ENCODE data around the gene BRMS1. TPM values are rescaled to one million over a fixed set of nuclear protein-coding genes. Genes with fewer than 3 reads are reported as not detected.
"Not testable (repeated sequence)": the region's sequence is repeated elsewhere in the genome, so short reads cannot be mapped to it uniquely, and the experiment has no call there.

Gene BRMS1
- total RNA-seq, 1 donor from 2014 or later = 45.9 TPM

DNA sequence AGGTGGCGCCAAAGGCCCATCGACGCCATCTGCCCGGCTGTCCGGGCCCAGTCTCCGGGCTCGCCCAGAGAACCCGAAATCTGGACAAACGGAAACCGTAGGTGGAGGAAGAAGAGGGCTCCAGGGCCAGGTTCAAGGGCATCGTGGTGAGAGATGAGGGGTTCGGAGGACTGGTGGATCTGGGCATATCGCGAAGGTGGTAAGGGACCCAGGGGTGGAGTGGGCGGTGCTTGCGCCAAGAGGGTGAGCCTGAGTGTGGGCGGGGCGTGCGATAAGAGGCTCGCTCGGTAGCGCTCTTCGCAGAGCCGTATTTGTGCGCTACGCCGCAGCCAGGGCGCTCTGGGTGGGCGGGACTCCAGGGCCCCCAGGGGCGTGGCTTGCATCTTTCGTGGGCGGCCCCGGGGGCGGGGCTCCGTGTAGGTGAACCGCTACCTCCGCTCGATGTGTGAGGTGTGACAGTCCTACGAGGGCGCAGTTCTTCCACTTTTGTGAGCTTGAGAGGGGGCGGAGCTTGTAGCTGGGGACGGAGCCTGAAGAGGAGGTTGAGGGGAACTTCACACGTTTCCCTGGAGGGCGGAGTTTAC is 32.8 kb downstream of the BRMS1 start:
- DNase-seq (ENCODE audit: low read depth) = peak; percentile 92

DNA sequence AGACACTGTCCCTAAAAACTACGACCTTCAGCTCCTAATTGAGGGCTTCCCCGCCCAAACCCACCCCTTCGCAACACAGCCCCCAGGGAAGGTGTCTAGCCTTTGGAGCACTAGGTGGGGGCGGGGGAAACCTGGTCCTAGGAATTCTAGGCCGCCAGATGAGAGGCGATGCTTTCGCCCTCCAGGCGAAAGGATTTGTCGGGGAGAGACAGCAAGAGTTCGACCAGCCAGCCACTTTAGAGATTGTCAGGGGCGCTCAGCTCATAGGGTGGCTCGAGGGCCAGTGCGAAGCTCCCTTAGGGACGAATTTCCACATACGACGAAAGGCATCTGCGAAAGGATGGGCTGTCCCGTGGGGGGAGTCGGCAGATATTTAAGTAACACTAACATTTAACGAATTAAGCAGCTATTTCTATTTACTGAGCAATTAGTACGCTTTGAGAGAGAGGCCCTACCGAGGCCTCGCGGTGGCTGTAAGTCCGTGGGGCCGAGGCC is 33.4 kb downstream of the BRMS1 start:
- no peak for DNase-seq (ENCODE audit: low read depth)

DNA sequence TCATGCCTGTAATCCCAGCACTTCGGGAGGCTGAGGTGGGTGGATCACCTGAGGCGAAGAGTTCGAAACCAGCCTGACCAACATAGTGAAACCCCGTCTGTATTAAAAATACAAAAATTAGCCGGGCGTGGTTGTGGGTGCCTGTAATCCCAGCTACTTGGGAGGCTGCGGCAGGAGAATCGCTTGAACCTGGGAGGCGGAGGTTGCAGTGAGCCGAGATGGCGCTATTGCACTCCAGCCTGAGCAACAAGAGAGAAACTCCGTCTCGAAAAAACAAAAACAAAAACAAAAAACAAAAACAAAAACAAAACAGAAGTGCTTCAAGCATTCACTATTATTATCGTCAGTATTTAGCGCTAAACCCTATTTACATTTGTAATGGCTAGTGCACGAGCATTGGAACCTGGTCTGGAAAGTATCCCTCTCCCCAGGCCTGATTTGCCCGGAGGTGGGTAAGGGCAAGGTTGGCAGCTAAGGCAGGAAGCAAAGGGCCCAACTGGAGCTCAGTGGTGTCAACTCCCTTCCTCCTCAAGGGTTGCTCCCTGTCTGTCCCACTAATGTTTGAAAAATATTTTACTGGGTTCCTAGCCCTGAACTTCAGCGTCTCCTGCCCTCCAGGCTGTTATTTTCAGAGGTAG is 34.0 kb downstream of the BRMS1 start:
- not testable (repeated sequence) for DNase-seq (ENCODE audit: low read depth)

DNA sequence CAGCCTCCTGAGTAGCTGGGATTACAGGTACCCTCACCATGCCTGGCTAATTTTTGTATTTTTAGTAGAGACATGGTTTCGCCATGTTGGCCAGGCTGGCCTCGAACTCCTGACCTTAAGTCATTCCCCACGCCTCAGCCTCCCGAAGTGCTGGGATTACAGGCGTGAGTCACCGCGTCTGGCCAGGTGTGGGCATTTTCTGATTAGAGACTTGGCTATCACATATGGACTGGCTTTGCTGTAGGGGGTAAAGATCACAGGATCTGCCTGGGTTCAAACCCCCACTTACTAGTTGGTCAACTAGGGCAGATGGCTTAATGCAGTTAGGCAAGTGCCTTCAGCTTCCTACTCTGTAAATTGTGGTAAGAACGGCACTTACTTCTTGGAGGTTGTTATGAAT is 34.6 kb downstream of the BRMS1 start:
- DNase-seq (ENCODE audit: low read depth) = no peak

DNA sequence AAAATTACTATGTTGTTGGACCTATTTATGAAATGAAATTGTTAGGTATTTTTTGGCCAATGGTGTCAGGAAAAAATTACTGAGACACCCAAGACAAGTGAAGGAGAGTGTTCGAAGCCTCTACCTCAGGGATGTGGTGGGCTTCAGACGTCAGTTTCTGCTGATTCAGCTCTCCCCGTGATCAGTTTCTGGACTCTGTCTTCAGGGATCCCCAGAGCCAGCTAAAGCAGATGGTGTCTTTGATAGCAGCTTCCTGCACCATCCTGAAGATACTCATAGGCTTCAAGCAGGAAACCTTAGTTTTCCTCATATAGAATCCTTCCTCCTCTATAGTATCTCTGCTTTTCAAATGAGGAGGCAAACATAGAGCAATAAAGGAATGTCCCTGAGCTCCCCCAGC is 35.4 kb downstream of the BRMS1 start:
- DNase-seq (ENCODE audit: low read depth) = no peak

DNA sequence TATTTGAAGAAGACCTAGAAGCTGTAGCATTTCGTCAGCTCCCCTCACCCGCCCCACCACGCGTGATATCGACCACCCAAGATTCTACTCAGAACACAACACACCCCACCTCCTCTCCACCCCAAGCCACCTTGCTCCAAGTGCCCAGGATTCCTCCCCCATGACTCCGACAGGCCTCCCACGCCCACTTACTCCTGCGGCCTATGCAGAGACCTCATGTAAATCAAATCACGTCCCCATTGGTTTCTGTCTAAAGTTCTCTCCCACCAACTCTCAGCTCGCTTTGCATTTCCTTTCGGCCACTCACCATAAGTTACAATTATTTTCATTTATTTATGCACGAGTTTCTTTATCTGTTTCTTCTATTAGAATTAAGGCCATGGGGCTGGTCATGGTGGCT is 42.2 kb downstream of the BRMS1 start:
- no peak for DNase-seq (ENCODE audit: low read depth)

DNA sequence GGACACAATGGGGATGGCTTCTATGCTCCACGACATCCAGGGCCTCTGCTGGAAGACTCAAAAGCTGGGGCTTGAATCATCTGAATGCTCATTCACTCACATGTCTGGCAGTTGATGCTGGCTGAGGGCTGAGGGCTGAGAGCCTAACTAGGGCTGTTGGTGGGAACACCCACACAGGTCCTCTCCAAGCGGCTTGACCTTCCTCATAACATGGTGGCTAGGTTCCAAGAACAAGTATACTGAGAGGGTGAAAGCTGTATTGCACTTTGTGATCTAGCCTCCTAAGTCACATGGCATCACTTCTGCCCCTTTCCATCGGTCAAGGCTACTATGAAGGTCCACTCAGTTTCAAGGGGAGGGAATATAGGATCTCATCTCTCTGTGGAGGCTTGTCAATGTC is 45.7 kb downstream of the BRMS1 start:
- DNase-seq (ENCODE audit: low read depth) = no peak

DNA sequence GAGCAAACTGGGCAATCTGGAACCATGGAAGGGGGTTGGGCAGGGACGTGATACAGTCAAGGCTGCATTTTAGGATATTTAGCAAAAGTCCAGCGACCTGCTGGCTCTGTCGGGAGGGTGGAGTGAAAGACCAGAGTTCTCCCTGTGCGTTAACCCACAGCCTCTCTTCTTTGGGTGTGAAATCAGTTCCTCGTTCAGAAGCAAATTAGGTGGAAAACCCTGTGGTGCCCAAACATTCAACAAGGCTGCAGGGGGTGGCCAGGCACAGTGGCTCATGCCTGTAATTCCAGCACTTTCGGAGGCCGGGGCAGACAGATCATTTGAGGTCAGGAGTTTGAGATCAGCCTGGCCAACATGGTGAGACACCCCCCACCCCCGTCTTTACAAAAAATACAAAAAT is 47.3 kb downstream of the BRMS1 start:
- DNase-seq (ENCODE audit: low read depth) = no peak

DNA sequence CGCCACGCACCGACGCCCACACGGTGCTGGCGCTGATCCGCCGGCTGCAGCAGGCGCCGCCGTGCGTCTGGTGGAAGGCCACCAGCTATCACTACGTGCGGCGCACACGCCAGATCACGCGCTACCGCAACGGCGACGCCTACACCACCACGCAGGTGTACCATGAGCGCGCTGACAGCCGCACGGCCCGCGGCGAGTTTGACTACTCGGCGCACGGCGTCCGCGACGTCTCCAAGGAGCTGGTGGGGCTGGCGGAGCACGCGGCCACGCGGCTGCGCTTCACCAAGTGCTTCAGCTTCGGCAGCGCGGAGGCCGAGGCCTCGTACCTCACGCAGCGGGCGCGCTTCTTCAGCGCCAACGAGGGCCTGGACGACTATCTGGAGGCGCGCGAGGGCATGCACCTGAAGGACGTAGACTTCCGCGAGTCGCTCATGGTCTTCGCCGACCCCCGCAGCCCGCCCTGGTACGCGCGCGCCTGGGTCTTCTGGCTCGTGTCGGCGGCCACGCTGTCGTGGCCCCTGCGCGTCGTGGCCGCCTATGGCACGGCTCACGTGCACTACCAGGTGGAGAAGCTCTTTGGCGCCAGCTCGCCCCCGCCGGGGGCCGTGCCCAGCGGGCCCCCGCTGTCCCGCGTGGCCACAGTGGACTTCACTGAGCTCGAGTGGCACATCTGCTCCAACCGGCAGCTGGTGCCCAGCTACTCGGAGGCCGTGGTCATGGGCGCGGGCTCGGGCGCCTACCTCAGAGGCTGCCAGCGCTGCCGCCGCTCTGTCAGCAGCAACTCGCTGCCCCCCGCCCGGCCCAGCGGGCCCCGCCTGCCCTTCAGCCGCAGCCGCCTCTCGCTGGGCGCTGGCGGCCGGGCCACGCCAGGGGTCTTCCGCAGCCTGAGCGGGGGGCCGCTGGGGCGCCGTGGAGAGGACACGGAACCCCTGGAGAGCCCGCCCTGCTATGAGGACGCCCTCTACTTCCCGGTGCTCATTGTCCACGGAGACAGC is 50.0 kb downstream of the BRMS1 start:
- no peak for DNase-seq (ENCODE audit: low read depth)

DNA sequence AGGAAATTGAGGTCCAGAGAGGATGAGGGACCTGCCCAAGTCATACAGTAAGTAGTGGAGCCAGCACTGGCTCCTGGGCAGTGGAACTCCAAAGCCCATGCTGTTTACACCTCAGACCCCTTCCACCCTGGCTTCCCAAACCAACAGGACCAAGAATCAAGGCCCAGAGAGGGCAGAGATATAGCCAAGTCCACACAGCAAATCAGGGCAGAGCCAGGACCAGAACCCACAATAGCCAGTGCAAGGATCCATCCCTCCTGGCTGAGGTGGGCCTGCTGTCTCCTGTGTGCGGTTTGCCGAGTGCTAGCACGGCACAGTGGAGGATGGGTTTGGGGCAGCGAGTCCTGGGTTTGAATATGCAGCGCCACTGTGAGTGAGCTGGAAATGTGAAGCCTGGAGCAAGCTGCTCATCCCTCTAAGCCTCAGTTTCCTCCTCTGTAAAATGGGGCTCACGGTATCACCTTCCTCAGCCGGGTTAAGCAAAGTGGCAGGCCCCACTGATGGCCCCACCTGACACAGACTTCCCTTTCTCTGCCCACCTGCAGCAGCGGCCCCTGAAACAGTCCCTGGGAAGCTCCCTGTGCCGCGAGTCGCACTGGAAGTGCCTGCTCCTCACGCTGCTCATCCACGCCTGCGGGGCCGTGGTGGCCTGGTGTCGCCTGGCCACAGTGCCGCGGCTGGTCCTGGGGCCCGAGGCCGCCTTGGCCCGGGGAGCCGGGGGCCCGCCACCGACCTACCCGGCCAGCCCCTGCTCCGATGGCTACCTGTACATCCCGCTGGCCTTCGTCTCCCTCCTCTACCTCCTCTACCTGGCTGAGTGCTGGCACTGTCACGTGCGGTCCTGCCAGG is 50.9 kb downstream of the BRMS1 start:
- no peak for DNase-seq (ENCODE audit: low read depth)

DNA sequence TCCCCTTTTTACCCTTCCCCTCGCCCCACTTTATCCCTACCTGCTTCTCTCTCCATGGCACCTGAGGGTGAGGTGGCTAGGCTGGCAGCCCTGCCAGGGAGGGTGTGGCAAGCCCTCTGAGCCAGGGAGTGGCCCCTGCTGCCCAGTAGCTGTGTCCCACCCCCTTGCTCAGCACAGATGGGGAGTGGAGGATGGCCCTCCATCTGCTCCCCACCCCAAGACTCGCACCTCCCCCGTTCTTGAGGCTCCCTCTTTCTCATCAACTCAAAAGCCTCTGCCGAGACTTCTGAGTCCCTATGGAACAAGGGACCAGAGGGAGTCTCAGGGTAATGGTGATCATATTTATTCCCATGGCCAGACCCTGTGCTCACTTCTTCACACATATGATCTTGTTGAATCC is 51.6 kb downstream of the BRMS1 start:
- no peak for DNase-seq (ENCODE audit: low read depth)

DNA sequence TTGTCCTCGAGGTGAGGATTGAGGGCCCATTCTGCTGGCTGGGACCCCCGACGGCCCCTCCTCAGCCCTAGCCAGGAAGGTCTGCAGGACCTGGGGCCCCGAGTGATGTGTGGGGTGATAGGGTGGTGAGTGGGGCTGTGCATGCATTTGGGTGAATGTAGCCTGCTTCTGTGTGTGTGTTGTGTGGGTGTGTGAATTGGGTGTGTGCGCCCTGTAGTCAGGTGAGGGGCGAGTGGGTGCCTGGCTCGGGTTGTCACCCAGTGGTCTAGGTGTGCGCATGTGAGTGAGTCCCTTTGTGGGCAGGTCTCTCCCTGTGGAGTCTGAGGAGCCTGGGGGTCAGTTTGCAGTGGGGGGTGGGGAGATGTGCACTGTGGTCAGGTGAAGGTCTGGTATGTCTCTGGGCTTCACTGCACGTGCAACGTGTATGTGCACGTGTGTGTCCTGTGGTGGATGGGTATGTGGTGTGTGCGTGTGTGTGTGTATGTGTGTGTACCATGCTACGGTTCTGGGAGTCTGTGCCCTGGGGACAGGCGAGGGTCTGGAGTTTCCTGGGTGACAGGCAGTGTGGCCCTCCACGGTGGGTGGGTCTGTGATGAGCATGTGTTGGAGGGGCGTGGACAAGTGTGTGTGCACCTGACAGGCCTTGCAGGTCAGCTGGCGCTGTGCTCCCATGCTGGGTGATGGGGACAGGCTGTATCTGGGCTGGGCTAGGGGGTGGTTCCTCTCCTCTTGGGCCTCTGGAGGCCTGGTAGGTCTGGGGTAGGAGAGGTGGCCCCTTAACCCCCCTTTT is 52.2 kb downstream of the BRMS1 start:
- no peak for DNase-seq (ENCODE audit: low read depth)

DNA sequence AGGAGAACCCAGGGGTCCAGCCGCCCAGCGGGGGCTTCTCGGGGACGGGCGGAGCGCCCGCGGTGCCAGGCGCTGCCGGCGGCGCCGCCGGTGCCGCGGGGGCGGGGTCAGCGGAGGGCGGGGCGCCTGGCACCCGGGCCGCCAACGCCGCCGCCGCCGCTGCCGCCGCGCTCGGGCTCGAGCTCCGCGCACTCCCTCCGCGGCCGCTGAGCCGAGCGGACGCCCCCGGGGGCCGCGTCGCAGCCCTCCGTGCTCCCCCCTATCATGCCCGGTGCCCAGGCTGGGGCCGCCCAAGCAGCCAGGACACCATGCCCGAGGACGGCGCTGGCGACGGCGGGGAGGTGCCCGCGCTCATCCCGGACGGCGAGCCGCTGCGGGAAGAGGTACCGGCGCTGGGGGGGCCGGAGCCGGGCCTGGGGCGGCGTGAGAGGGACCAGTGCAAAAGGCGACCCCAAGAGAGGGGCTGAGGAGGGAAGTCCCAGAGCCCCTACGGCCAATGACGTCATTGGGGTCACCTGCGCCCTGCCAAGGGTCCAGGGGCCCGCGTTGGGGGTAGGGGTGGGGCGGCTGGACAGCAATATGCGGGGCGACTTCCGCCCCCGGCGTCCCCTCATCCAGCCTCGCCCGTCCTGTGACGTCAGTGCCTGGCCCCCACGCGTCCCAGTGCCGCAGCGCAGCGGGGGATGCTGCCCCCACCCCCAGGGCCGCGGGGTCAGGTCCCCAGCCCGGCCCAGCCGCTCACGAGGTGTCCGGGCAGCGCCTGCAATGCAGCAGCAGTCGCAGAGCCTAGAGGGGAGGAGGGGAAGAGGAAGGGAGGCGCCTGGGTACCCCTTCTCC is 53.0 kb downstream of the BRMS1 start, which contains the start of gene TMEM151A:
Gene TMEM151A, plus strand, starts transcription at position 189 of the 837 bp plus-strand sequence. Its CDS starts 120 bp downstream, at position 309.
- DNase-seq (ENCODE audit: low read depth) = no peak

DNA sequence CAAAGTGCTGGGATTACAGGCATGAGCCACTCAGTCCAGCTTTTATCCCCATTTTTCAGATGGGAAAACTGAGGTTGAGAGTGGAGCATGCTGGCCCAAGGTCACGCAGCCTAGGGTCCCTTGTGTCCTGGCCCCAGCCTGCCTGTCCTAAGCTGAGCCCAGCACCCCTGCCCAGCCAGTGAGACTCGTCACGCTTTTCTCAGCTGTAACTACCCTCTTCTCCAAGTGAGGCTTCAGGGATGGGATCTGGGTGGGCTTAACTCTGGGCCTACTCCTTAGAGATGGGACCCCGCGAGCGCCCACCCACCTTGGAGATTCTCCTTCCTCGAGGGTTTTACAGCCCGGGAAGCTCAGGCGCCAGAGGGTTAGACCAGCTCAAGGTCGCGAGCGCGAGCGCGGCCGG is 53.6 kb downstream of the BRMS1 start:
- DNase-seq (ENCODE audit: low read depth) = no peak

DNA sequence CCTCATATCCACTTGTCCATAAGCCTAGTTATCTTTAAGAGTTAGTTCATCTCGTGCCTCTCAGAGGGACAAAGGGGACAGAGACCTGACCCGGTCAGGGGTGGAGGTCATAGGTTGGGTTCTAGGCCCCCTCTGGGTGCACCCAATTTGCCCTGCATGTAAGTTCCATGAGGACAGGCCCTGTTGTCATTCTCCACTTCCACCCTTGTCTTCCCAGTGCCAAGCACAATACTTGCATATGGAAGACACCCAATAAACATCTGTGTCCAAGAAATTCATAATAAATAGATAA is 54.6 kb downstream of the BRMS1 start:
- no peak for DNase-seq (ENCODE audit: low read depth)

DNA sequence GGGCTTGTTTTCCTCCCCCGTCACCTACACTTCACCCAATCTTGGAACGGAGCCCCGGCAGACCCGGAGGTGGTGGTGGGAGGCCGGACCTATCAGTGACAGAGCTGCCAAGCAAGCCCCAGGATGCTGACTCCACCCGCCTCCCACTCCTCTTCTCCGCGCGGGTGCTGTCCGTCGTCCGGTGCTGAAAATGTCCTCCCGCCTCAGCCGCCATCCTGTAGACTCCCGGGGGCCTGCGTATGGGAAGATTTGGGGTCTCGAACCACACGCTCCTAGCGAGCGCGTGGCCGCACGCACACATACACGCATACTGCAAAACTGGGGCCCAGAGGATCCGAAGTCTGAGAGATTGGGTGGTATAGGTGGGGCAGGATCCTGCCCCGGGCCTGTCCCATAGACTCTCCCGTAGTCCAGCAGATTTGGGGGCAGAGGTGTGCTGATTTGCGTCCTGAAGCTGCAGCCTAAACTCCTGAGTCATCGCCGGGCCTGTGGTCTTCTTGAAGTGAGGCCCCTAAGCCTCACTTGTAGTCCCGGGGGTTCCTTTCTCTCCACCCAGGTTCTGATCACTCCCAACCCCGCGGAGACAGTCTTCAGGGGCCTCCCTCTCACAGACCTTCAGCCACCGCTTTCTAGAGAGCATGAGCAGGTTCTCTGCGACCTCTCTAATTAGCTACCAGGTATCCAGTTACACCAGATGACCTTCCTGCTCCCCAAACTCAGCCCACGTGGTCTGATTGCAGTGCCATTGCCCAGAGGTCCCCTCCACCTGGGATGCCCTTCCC is 55.2 kb downstream of the BRMS1 start:
- DNase-seq (ENCODE audit: low read depth) = peak; percentile 78

DNA sequence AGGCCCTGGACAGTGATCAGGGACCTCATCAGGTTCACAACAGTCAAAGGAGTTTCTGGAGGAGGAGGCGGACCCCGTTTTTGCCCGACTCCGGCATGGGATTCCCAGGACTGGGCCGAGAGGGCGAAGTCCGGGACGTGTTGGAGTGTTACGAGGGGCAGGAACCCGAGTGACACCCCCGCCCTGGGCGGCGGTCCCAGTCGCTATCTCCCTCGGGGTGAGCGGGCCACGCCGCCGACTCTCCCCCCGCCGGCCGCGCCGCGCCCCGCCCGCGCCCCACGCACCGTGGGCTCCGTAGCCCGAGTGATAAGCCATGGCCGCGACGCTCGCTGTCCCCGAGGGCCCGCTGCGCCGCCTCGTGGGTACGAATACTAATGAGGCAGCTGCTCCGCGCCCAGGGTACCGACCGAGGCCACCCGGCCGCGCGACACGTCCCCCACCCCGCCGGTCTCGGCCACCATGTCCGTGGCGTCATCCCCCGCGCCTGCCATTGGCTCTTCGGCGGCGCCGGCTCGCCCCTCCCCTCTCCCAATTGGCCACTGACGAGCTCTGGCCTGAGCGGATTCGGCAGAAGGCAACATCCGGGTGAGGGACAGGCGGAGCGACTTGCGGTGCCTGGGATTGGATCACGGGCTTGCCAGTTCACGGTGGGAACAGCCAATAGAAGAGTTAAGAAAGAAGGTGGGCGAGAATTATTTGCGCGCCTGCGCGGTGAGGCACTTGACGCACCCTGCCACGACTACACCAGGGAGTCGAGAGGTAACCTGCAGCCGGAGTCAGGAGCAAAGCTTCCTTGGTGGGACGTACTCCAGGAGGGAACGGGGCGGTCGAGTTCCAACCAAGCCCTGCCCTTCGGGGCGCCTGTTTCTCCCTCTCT is 56.0 kb downstream of the BRMS1 start, which contains the start of gene YIF1A:
Gene YIF1A, minus strand, starts transcription at position 473 of the 877 bp plus-strand sequence. Its CDS starts 158 bp downstream, at position 315.
- peak; percentile 99 for DNase-seq (ENCODE audit: low read depth)
